HG02642 (cell line): ENCODE data around the gene NHERF1.

Experiments used
- ATAC-seq: cut with Tn5 transposase; IDR thresholded peaks from one replicate; pipeline ENCODE4 v1.9.1; 2021; ENCODE audit warnings: mild to moderate bottlenecking; ENCODE audit not compliant: unreplicated experiment, poor library complexity

NHERF1 gene

GRCh38 chr17:74803971-74804370 is 55.5 kb downstream of the NHERF1 start:
- no peak for ATAC-seq

- no peak for ATAC-seq
Measured at GRCh38 chr17:74804683-74805082, 56.3 kb downstream of the NHERF1 start.

- no peak for ATAC-seq
Measured at GRCh38 chr17:74805591-74805991, 57.2 kb downstream of the NHERF1 start.

- ATAC-seq = no peak
Measured at GRCh38 chr17:74806334-74806733, 57.9 kb downstream of the NHERF1 start.

GRCh38 chr17:74807441-74807840 is 59.0 kb downstream of the NHERF1 start:
- no peak for ATAC-seq

DNA sequence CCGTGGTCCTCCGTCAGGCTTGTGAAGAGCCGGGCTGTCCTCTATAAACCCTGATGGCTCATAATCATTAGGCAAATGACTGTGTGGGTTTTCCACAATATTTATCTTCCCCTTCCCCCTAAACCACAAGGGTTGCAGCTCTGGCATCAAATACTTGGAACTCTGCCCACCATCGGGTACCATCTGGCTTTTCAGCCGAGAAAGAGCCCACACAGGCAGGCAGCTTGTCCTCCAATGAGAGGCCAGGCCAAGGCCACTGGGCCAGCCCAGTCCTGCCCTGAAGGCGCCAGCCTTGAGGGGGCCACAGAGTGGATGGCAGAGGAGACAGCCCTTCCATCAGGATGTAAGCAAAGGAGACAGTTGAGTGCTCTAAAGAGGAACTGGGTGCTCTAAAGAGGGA is 59.5 kb downstream of the NHERF1 start:
- ATAC-seq = no peak

DNA sequence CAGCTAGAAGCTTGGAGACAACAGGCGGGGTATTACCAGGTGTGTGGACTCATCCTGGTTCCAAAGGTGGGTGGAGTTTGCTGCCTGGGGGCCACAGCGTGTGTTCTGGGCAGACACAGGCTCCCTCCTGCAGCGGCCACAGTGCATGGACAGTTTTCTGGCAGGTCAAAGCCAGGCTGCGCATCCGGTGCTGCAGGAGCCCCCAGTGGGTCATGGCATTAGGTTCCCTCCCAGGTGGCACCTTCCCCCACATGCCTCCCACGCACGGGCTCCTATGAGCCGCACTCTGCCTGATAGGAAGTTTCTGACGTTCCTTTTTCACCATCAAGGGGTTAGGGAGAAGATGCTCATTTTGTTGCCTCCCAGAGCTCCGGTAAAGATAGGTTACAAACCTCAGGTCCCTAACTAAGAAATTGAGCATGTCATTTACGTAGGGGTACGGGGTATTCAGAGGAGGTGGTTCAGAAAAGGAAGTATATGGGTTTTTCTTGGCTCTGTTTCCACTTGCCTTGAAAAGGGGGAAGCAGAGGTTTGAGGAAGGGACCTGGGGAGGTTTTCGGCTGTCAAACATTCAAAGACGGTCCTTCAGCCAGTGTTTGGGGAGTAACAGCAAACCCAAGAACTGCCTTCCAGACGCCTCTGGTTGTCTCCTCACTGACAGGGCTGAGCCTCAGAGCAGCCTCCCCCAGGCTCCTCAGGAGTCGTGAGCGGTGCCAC is 60.4 kb downstream of the NHERF1 start:
- no peak for ATAC-seq

DNA sequence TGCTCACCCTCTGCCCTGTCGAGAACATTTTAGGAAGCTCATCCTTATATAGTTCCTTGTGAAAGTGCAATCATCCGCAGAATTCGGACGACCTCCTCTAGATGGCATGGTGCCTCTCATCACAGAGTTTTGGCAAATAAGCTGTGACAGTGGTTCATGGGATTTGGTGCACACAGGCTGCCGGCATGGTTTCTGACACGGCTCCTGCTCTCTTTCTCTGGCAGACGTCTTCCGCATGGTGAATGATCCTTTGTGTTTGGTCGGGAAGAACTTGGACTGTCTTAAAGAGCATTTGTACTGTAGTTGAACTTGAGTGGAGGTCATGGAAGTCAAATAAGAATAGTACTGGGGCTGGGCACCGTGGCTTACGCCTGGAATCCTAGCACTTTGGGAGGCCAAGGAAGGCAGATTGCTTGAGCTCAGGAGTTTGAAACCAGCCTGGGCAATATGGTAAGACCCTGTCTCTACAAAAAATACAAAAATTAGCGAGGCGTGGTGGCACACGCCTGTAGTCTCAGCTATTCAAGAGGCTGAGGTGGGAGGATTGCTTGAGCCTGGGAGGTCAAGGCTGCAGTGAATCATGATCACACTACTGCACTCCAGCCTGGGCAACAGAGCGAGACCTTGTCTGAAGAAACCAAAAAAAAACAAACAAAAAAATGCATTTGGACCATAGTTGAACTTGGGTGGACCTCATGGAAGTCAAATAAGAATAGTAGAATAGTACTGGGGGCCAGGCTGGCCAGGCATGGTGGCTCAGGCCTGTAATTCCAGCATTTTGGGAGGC is 62.5 kb downstream of the NHERF1 start:
- ATAC-seq = no peak

- ATAC-seq = no peak
Measured at GRCh38 chr17:74812109-74813009, 63.9 kb downstream of the NHERF1 start.

DNA sequence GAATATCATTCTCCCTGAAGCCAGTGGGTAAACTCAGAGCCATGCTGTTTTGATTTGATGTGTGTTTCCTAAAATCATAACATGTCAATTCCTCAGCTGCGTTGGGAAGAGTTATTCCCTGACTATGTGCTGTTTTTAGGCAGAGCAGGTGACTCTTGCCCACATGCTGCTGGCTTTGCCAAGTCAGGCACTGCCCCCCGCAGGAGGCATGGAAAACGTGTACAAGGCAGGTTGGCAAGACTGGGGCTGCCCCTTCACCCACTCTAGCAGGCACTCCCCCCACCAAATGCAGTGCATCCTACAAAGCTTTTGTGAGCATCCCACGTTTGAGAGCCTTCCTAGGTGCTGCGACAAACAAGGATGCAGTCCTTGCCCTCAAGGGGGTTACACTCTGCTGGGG is 66.0 kb downstream of the NHERF1 start:
- no peak for ATAC-seq

DNA sequence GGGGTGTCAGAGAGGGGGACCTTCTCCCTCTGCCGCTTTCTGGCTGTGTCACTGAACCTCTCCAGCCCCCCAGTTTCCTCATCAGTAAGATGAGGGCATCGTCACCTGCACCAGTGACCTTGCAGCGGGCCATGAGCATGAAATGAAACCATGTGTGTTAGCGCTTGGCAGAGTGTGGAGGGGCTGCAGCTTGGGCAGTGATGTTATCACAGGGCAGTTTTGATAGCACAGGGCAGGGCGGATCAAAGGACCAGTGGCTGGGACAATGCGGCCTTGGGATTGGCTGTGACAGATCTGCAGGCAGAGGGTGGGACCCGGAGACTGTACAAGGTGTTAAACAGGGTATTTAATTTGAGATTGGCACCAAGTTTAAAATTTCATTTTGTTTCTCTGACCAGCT is 66.6 kb downstream of the NHERF1 start:
- no peak for ATAC-seq

DNA sequence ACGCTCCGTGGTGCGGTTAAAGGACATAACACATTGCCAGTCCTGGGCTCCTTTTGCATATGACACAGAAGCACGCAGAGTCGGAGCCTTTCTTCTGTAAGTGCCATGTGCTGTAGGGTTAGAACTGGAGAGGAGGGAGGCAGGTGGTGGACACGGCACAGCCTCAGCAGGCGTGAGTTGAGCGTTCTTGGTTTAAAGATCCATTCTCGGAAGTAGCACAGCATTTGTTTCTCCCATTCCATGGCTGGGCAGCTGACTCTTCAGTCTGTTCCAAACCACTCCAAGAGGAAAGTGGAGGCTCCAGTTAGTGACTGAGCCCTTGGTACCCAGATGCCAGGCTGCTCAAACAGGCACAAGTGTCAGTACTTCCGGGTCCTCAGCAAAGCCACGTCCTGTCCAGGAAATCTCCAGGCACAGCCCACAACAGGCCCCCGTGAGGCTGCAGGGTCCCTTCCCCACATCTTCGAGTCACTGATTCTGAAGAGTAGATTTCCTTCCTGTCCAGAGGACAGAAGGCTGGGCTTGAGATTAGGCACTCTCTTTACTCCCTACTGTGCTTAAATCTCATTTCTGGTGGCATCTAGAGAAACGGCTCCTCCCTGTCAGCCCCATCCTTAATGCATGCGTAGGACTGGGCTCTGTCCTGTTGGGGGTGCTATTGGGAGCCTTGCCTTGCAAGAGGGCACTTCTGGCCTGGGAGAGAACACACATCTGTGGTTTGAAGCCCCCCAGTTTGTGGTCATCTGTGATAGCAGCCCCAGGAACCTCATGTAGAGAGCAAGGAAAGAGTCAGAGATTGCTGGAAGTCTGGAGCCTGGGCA is 67.3 kb downstream of the NHERF1 start:
- ATAC-seq = no peak

DNA sequence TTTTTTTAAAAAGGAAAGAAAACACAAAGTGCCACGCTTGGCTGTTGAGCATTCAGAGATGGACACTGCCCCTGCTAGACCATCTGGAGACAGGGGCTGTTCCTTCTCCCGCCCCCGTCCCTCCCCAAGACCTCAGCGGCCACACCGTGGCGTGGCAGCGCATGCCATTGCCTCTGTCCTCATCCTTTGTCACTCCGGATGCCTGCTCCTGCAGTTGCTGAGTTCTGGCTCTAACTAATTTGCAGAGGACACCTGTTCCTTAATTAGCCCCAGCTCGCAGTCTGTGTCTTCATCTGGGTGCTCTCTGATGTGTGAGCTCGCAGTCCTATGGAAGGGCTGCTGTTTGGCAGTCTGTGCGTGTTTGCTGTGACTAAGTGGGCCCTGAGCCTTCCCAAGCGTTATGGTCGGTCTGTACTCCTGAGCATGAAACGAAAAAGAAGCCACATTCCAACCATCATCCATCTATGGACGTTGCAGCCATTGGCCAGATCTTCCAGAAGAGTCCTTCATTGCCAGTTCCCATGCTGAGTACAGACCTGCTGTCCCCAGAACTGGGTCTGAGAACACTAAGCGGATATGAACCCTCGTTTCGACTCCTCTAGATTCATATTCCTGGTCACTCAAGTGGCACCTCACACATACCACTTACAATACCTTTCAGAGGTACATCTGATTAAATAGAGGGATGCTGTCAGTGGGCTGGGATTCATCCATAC is 68.6 kb downstream of the NHERF1 start:
- no peak for ATAC-seq

- ATAC-seq = no peak
Measured at GRCh38 chr17:74818291-74818938, 70.0 kb downstream of the NHERF1 start.
